A673 (cell line): ENCODE measurements around the gene GPN3. TPM values are rescaled to one million over a fixed set of nuclear protein-coding genes. Genes with fewer than 3 reads are reported as not detected.

Experiments
- BruUV-seq: library from RNA; stranded (reverse); fragments of 400-500 nt; replicated peaks from 2 replicates; lab custom pipeline; 2021; lab: Mats Ljungman, UMichigan
- CTCF ChIA-PET: fragments of 300-600 bp; sonication (Branson Sonifier 250); formaldehyde crosslinking; loops from one replicate; lab custom pipeline; 2022; ENCODE audit warnings: antibody characterized with exemption; lab: Charles Lee
- POLR2A ChIA-PET: fragments of 300-600 bp; sonication (Branson Sonifier 250); formaldehyde crosslinking; loops from one replicate; lab custom pipeline; 2022; ENCODE audit warnings: antibody characterized with exemption; ENCODE audit not compliant: low non-redundant PET; lab: Charles Lee
- DNase-seq: peaks from one replicate; pipeline ENCODE4 v3.0.0-alpha.2; 2015; ENCODE audit warnings: low spot score
- H3K27ac ChIP-seq: fragments of 200-600 bp; sonication (generic); 2 replicates; pipeline ENCODE4 v1.5.1; 2016; ENCODE audit warnings: mixed run types, low read depth, mild to moderate bottlenecking, mixed read lengths, antibody characterized with exemption, low read length; ENCODE audit not compliant: poor library complexity, severe bottlenecking
- H3K27me3 ChIP-seq: fragments of 200-600 bp; sonication (generic); replicated peaks from 2 replicates; pipeline ENCODE4 v1.6.1; 2017; ENCODE audit warnings: mixed run types, low read depth, mild to moderate bottlenecking, mixed read lengths, antibody characterized with exemption, low read length; ENCODE audit not compliant: insufficient read depth, poor library complexity
- H3K36me3 ChIP-seq: fragments of 200-600 bp; sonication (generic); 2 replicates; pipeline ENCODE4 v1.6.1; 2016; ENCODE audit warnings: mixed run types, mild to moderate bottlenecking, mixed read lengths, antibody characterized with exemption, low read length; ENCODE audit not compliant: insufficient read depth, poor library complexity, severe bottlenecking
- H3K4me1 ChIP-seq: fragments of 200-600 bp; sonication (generic); 2 replicates; pipeline ENCODE4 v1.6.1; 2017; ENCODE audit warnings: mixed run types, mild to moderate bottlenecking, mixed read lengths, antibody characterized with exemption, low read length; ENCODE audit not compliant: insufficient read depth, poor library complexity, severe bottlenecking
- H3K4me3 ChIP-seq: fragments of 200-600 bp; sonication (generic); 2 replicates; pipeline ENCODE4 v1.5.1; 2016; ENCODE audit warnings: low read depth, mixed run types, mild to moderate bottlenecking, mixed read lengths, low read length; ENCODE audit not compliant: poor library complexity, severe bottlenecking
- H3K9me3 ChIP-seq: fragments of 200-600 bp; sonication (generic); 2 replicates; pipeline ENCODE4 v1.6.1; 2016; ENCODE audit warnings: mixed run types, low read depth, mild to moderate bottlenecking, mixed read lengths, antibody characterized with exemption, low read length; ENCODE audit not compliant: poor library complexity, severe bottlenecking
- CTCF ChIP-seq: fragments of 300-800, 200-600 bp; sonication (generic); conservative IDR thresholded peaks from 2 replicates; pipeline ENCODE4 v1.5.1; 2017; ENCODE audit warnings: low read depth, mild to moderate bottlenecking, antibody characterized with exemption, low read length, moderate library complexity, mixed read lengths
- EZH2 ChIP-seq: fragments of 200-600 bp; sonication (generic); IDR thresholded peaks from 2 replicates; pipeline ENCODE4 v1.6.1; 2017; ENCODE audit warnings: borderline replicate concordance, low read depth, mild to moderate bottlenecking, mixed read lengths, antibody characterized with exemption, low read length; ENCODE audit not compliant: poor library complexity, severe bottlenecking
- intact Hi-C: fragments of 100-400 bp; cut with micrococcal nuclease; formaldehyde crosslinking; loops from one replicate; pipeline ENCODE4 v1.10.0; 2022; ENCODE audit not compliant: unreplicated experiment
- total RNA-seq: library from RNA; stranded (reverse); gene quantifications from 2 replicates; pipeline ENCODE4 v1.2.3, GENCODE V29; 2021

Gene GPN3
- total RNA-seq, 1 experiment from 2014 or later, result 52.7 TPM

GRCh38 chr12:110449799-110450497 is 18.1 kb downstream of the GPN3 start, which contains the start of gene ARPC3:
ARPC3 (minus strand) TSS chr12:110450337; CDS start chr12:110450260, 77 bp downstream.
- no peaks in the 10 kb centered on the region for H3K9me3 ChIP-seq
- peaks cover 25% of the 10 kb centered on the region for H3K36me3 ChIP-seq
- CTCF ChIA-PET, result interaction anchor here (0.5 to 2.0 kb wide), 9 partner anchors 18 to 561 kb away, joined by 3 to 21 read pairs (median 3); partner anchors contain the start of gene FAM216A
- intact Hi-C loops, result loop anchor here (1.0 kb wide), 1 partner anchor 152 kb away; no protein-coding TSS in a partner anchor
- no peaks in the 10 kb centered on the region for H3K4me1 ChIP-seq
- peak within 1 kb of the TSS; percentile 89 for H3K27ac ChIP-seq
- POLR2A ChIA-PET, result interaction anchor here (1.4 kb wide), 1 partner anchor 18 kb away, joined by 4 read pairs; the partner anchor contains the start of genes FAM216A and GPN3
- H3K27me3 ChIP-seq, result no peaks in the 10 kb centered on the region
- peak within 1 kb of the TSS; percentile 100 for H3K4me3 ChIP-seq
- peak; percentile 97 for DNase-seq
- TSS peak; percentile 69 for BruUV-seq
- TF ChIP-seq EZH2, result no peak
- TF ChIP-seq CTCF, result peak; percentile 93

DNA sequence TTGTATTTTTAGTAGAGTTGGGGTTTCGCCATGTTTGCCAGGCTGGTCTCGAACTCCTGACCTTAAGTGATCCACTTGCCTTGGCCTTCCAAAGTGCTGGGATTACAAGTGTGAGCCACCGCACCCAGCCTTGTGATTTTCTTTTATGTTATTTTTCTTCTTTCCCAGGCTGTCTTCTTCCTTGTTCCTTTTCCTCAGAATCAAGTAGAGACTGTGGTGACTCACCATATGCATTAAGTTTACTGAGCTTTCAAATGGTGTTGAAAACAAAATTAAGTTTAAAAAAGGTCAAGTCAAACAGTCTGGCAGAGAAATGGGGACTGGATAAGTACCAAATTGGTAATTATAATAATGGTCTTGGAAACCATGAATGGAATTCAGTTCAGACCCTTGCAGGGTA is 23.6 kb downstream of the GPN3 start:
- Histone ChIP-seq H3K27ac (no peak overlapping the region), H3K36me3 (peaks cover 38% of the 10 kb centered on the region), H3K4me1 (no peaks in the 10 kb centered on the region), H3K27me3 (no peaks in the 10 kb centered on the region), H3K9me3 (no peaks in the 10 kb centered on the region), H3K4me3 (no peak overlapping the region)
- BruUV-seq, result no TSS peak
- TF ChIP-seq EZH2, result no peak
- ChIA-PET POLR2A (no interaction called here), CTCF (interaction anchor here (0.7 kb wide), 1 partner anchor 13 kb away, joined by 3 read pairs; no protein-coding TSS in a partner anchor)
- no peak for DNase-seq
- intact Hi-C loops, result no loop called here

DNA sequence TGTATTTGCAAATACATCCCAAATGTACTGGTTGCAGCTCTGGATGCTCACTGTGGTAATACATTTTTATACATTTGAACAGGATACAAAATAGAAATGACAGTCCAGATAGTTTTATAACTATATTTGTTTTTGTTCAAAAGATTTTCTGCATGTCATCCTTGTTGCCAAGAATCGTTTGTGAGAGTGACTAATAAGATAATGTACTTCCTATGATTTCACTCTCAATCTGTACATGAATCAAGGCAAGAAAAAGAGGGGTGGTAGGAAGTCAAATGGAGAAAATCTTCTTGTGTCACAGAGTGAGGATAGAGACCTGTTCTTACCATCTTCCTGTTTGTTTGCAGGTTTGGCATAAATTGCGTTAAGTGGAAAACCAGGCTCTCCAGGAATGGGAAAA is 31.8 kb downstream of the GPN3 start:
- intact Hi-C loops, result no loop called here
- ChIA-PET CTCF (no interaction called here), POLR2A (no interaction called here)
- DNase-seq, result no peak
- no TSS peak for BruUV-seq
- no peak overlapping the region for H3K27ac ChIP-seq
- H3K4me3 ChIP-seq, result no peak overlapping the region
- H3K4me1 ChIP-seq, result no peaks in the 10 kb centered on the region
- no peaks in the 10 kb centered on the region for H3K27me3 ChIP-seq
- peaks cover 46% of the 10 kb centered on the region for H3K36me3 ChIP-seq
- TF ChIP-seq EZH2 (no peak), CTCF (no peak)
- H3K9me3 ChIP-seq, result no peaks in the 10 kb centered on the region
